ENCODE measurements around the gene MLLT10.

The MLLT10 gene

GRCh38 chr10:21533467-21534279, at the start of gene MLLT10:
Gene MLLT10 (plus strand): TSS chr10:21534232. CDS start chr10:21534645, 413 bp downstream.
- Mint-ChIP-seq H3K27ac (peak within 1 kb of the TSS; percentile 90), H3K27me3 (ENCODE audit: low read depth) (peaks cover 19% of the 10 kb centered on the region), H3K9me3 (no peaks in the 10 kb centered on the region), H3K4me3 (peak within 1 kb of the TSS; percentile 89), H3K4me1 (ENCODE audit: low read depth) (peaks cover 18% of the 10 kb centered on the region), H3K36me3 (ENCODE audit: low read depth) (peaks cover 6% of the 10 kb centered on the region)

GRCh38 chr10:21487416-21488180, 46.4 kb upstream of the MLLT10 start:
- Mint-ChIP-seq H3K4me3 (no peak overlapping the region), H3K9me3 (no peaks in the 10 kb centered on the region), H3K27ac (no peak overlapping the region), H3K27me3 (ENCODE audit: low read depth) (peaks cover 39% of the 10 kb centered on the region), H3K36me3 (ENCODE audit: low read depth) (no peaks in the 10 kb centered on the region), H3K4me1 (ENCODE audit: low read depth) (no peaks in the 10 kb centered on the region)

- H3K9me3 Mint-ChIP-seq: no peaks in the 10 kb centered on the region
- peaks cover 47% of the 10 kb centered on the region for H3K27me3 Mint-ChIP-seq (ENCODE audit: low read depth)
- H3K27ac Mint-ChIP-seq: no peak overlapping the region
- no peaks in the 10 kb centered on the region for H3K36me3 Mint-ChIP-seq (ENCODE audit: low read depth)
- no peaks in the 10 kb centered on the region for H3K4me1 Mint-ChIP-seq (ENCODE audit: low read depth)
- no peak overlapping the region for H3K4me3 Mint-ChIP-seq
Observed at GRCh38 chr10:21488246-21488956, 45.6 kb upstream of the MLLT10 start.

- no peak overlapping the region for H3K27ac Mint-ChIP-seq
- no peak overlapping the region for H3K4me3 Mint-ChIP-seq
- peaks cover 4% of the 10 kb centered on the region for H3K4me1 Mint-ChIP-seq (ENCODE audit: low read depth)
- H3K9me3 Mint-ChIP-seq: no peaks in the 10 kb centered on the region
- peaks cover 53% of the 10 kb centered on the region for H3K27me3 Mint-ChIP-seq (ENCODE audit: low read depth)
- no peaks in the 10 kb centered on the region for H3K36me3 Mint-ChIP-seq (ENCODE audit: low read depth)
Observed at GRCh38 chr10:21488957-21489446, 45.0 kb upstream of the MLLT10 start.

GRCh38 chr10:21490028-21490710, 43.9 kb upstream of the MLLT10 start:
- Mint-ChIP-seq H3K4me3 (no peak overlapping the region), H3K9me3 (no peaks in the 10 kb centered on the region), H3K4me1 (ENCODE audit: low read depth) (peaks cover 10% of the 10 kb centered on the region), H3K27ac (no peak overlapping the region), H3K27me3 (ENCODE audit: low read depth) (peaks cover 59% of the 10 kb centered on the region), H3K36me3 (ENCODE audit: low read depth) (no peaks in the 10 kb centered on the region)

- Mint-ChIP-seq H3K9me3 (no peaks in the 10 kb centered on the region), H3K27ac (no peak overlapping the region), H3K27me3 (ENCODE audit: low read depth) (peaks cover 64% of the 10 kb centered on the region), H3K4me3 (no peak overlapping the region), H3K4me1 (ENCODE audit: low read depth) (peaks cover 14% of the 10 kb centered on the region), H3K36me3 (ENCODE audit: low read depth) (no peaks in the 10 kb centered on the region)
Observed at GRCh38 chr10:21490711-21491105, 43.3 kb upstream of the MLLT10 start.

- no peaks in the 10 kb centered on the region for H3K9me3 Mint-ChIP-seq
- peaks cover 64% of the 10 kb centered on the region for H3K27me3 Mint-ChIP-seq (ENCODE audit: low read depth)
- H3K4me1 Mint-ChIP-seq (ENCODE audit: low read depth): peaks cover 16% of the 10 kb centered on the region
- H3K27ac Mint-ChIP-seq: no peak overlapping the region
- no peaks in the 10 kb centered on the region for H3K36me3 Mint-ChIP-seq (ENCODE audit: low read depth)
- H3K4me3 Mint-ChIP-seq: no peak overlapping the region
Observed at GRCh38 chr10:21492421-21492820, 41.6 kb upstream of the MLLT10 start.

- no peak overlapping the region for H3K27ac Mint-ChIP-seq
- H3K9me3 Mint-ChIP-seq: no peaks in the 10 kb centered on the region
- peak overlapping the region; percentile 57 for H3K4me3 Mint-ChIP-seq
- H3K4me1 Mint-ChIP-seq (ENCODE audit: low read depth): peaks cover 18% of the 10 kb centered on the region
- H3K27me3 Mint-ChIP-seq (ENCODE audit: low read depth): peaks cover 65% of the 10 kb centered on the region
- no peaks in the 10 kb centered on the region for H3K36me3 Mint-ChIP-seq (ENCODE audit: low read depth)
Observed at GRCh38 chr10:21493784-21494183, 40.2 kb upstream of the MLLT10 start.

GRCh38 chr10:21494191-21495001, 39.6 kb upstream of the MLLT10 start:
- peak overlapping the region; percentile 86 for H3K4me3 Mint-ChIP-seq
- H3K27ac Mint-ChIP-seq: no peak overlapping the region
- H3K9me3 Mint-ChIP-seq: no peaks in the 10 kb centered on the region
- H3K27me3 Mint-ChIP-seq (ENCODE audit: low read depth): peaks cover 69% of the 10 kb centered on the region
- peaks cover 18% of the 10 kb centered on the region for H3K4me1 Mint-ChIP-seq (ENCODE audit: low read depth)
- no peaks in the 10 kb centered on the region for H3K36me3 Mint-ChIP-seq (ENCODE audit: low read depth)

- no peaks in the 10 kb centered on the region for H3K9me3 Mint-ChIP-seq
- no peak overlapping the region for H3K27ac Mint-ChIP-seq
- H3K27me3 Mint-ChIP-seq (ENCODE audit: low read depth): peaks cover 74% of the 10 kb centered on the region
- H3K4me1 Mint-ChIP-seq (ENCODE audit: low read depth): peaks cover 18% of the 10 kb centered on the region
- H3K4me3 Mint-ChIP-seq: peak overlapping the region; percentile 86
- H3K36me3 Mint-ChIP-seq (ENCODE audit: low read depth): no peaks in the 10 kb centered on the region
Observed at GRCh38 chr10:21495002-21495751, 38.9 kb upstream of the MLLT10 start.

GRCh38 chr10:21495752-21496342, 38.2 kb upstream of the MLLT10 start:
- Mint-ChIP-seq H3K27me3 (ENCODE audit: low read depth) (peaks cover 76% of the 10 kb centered on the region), H3K27ac (no peak overlapping the region), H3K36me3 (ENCODE audit: low read depth) (no peaks in the 10 kb centered on the region), H3K4me1 (ENCODE audit: low read depth) (peaks cover 18% of the 10 kb centered on the region), H3K4me3 (peak overlapping the region; percentile 86), H3K9me3 (no peaks in the 10 kb centered on the region)

GRCh38 chr10:21496343-21497176, 37.5 kb upstream of the MLLT10 start:
- H3K4me1 Mint-ChIP-seq (ENCODE audit: low read depth): peaks cover 18% of the 10 kb centered on the region
- H3K27ac Mint-ChIP-seq: no peak overlapping the region
- H3K9me3 Mint-ChIP-seq: no peaks in the 10 kb centered on the region
- peaks cover 77% of the 10 kb centered on the region for H3K27me3 Mint-ChIP-seq (ENCODE audit: low read depth)
- peak overlapping the region; percentile 83 for H3K4me3 Mint-ChIP-seq
- H3K36me3 Mint-ChIP-seq (ENCODE audit: low read depth): no peaks in the 10 kb centered on the region
